NCI-H526 (cell line): ENCODE data around the gene SLC6A12.

Source experiments
- DNase-seq, 2 experiments: peaks; one replicate each; lab custom pipeline; 2025; lab: John Stamatoyannopoulos, UW

Gene SLC6A12

DNA sequence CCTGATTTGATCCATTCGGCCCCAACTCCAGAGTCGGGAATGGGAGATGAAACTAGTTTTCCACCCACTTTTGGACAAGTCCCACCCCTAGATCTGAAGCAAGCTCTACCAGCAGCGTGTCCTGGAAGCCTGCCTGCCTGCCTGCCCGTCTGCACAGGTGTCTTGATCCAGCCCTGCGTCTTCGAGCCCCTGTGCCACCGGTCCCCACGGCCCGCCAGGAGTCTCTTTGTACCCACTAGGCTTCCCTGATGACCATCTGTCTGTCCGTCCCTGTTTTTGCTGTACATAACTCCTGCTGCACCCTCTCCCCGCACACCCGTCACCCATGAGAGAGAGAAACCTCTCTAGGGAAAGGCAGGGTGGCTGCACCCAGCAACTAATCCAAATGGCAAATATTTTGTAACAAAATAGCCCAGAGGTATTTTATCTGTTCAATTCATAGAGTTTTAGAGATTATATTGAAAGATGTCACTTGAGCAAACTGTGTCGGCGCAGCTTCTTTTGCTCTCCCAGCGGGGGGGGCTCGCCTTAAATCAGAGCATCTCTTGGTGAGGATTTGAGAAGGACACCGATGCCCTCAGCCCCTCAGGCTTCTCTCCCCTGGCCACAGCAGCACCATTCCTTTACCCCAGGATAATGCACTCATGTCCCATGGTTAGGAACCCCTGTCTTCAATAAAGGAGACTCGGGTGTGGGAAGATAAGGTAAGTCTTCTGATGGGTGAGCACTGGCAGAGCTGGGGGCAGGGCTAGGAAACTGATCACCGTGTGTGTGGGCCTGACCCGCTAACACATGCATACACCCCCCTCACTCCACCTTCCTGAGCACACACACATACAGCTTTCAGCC lies 35.8 kb downstream of the SLC6A12 start:
- DNase-seq: no peak

DNA sequence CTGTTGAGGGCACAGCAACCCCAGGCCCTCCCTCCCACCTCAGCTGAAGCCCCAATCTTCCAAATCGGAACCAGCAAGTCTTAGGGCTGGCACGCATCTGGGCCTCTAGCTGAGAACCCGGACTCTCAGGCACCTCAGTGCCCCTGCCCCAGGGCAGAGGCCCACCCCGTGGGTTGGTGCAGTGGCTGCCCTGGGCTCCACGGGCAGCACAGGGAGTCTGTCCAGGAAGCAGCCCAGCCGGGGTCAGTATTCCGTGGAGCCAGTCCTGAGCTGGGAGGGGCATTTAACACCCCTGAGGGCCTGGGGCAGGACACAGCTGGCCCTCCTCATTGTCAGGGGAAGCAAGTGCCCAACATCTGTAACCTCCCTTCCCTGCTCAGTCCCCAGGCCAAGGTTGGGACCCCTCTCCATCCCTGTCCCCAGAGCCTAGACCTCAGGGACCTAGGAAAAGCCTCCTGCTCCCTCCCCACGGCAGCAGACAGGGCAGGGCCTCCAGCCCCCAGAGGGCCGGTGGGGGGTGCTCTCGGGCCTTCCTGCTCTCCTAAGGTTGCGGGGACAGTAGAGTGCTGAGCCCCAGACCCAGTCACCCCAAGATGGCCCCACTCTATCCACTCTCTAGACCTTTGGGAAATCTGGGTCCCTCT lies 36.5 kb downstream of the SLC6A12 start:
- DNase-seq: no peak

DNA sequence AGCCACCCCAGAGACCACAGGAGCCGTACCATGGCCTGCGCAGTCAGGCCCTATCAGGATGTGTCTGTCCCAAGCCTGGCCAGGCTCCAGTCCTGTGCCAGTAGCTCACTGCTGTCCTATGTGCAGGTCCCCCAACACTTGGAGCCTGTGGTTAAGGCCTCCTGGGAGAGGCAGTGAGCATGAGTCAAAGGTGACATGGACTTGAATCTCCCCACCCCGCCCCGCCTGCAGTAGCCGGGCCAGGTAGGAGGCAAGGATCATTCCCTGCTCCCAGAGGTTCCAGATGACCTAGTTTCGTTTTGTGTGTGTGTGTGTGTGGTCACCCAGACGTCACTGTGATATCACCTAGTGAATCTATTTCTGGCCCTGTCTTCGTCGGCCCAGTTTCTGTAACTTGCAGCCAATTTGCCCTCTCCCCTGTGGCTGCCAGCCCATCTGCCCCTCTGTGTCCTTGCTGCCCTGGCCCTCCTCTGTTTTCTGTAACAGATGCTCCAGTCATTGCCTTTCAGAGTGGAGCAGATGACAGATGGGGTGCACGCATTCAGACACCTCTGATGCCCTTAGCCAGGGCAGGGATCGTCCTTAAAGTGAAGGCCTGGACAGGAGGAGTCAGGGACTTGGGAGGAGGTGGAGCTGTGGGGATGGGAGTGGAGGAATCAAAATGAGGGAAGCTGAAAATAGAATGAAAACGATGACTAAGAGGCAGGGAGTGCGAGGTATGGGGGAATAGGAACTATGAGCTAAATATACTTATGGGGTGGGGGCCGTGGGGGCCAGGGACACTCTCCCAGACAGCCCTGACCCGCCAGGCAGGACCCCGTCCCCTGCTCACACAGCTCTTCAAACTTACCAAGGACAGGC lies 37.4 kb downstream of the SLC6A12 start:
- no peak for DNase-seq

DNA sequence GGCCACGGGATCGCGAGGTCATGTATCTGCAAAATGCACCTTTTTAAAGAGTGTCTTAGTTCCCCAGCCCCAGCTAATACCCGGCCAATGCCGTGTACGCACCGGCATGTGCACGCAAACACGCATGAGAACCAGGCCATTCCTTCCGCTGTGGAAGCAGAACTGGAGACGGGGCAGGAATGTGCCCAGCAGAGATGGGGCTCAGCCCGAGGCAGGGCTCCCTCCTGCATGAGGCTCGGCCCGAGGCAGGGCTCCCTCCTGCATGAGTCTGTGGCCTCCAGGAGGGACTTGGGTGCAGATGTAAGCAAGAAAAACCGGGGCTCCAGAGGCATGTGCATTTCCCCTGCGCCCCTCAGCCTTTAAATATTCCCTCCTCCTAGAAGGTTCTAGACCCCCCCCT lies 38.2 kb downstream of the SLC6A12 start:
- DNase-seq: no peak

DNA sequence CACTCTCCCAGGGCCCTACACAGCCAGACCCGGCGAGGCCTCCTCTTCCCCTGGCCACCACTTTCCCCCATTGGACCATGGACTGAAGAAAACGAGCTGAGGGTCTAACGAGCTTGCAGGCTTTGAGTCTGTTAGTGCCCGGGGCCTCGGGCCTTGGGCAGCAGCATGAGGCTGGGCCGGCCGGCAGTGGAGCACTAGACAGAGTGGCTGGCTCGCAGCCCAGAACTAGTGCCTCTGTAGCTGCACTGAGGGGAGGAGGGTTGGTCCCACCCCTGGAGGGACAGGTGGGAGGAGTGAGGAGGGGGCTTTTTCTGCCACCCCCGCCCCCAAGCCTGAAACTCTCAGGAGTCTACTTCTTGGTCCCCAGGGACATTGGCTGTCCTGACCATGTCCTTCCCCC lies 38.7 kb downstream of the SLC6A12 start:
- DNase-seq: no peak

DNA sequence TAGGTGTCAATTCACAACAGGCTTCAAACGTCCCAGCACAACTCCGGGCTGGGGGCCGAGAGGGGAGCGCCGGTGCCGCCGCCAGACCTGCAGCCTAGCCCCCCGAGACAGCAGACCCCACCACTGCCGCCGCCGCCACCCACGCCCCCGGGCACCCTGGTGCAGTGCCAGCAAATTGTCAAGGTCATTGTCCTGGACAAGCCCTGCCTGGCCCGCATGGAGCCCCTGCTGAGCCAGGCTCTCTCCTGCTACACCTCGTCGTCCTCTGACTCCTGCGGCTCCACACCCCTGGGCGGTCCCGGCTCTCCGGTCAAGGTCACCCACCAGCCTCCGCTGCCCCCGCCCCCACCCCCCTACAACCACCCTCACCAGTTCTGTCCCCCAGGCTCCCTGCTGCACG lies 39.4 kb downstream of the SLC6A12 start:
- DNase-seq: no peak

DNA sequence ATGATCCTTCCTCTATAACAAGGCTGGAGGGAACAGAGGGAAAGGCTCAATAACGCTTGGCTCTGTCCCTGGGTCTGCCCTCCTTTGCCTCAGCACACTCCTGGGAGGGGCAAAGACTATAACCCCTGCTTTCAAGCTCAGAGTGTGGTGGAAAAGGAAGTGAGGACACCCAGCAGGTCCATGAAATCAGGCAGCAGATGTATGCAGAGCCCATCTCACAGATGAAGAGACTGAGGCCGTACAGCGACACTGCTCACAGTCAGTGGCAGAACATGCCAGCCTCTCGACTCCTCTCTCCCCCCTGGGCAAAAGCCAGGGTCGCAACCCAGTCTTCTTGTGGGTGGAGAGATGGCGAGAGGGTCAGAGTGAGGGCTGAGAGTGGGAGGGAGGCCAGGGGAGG lies 39.8 kb downstream of the SLC6A12 start:
- no peak for DNase-seq

DNA sequence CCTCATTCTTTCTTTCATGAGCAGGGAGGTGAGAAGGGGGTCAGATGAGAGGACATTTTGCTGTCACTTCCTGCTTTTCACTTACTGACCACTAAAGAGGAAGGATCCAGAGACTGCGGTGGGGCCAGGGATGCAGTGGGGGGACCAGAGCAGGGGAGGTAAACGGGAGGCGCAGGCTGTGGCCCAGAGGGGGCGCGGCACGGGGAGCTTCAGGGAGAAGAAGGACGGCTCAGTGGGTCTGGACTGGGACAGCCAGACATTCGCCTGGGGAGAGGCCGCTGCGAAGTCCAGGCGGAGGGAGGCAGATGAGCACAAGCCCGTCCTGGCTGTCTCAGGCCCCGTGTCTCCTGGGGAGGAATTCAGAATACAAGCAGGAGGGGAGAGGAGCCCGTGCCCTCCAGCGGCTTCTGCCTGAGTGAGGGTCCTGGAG lies 41.2 kb downstream of the SLC6A12 start:
- DNase-seq: no peak

DNA sequence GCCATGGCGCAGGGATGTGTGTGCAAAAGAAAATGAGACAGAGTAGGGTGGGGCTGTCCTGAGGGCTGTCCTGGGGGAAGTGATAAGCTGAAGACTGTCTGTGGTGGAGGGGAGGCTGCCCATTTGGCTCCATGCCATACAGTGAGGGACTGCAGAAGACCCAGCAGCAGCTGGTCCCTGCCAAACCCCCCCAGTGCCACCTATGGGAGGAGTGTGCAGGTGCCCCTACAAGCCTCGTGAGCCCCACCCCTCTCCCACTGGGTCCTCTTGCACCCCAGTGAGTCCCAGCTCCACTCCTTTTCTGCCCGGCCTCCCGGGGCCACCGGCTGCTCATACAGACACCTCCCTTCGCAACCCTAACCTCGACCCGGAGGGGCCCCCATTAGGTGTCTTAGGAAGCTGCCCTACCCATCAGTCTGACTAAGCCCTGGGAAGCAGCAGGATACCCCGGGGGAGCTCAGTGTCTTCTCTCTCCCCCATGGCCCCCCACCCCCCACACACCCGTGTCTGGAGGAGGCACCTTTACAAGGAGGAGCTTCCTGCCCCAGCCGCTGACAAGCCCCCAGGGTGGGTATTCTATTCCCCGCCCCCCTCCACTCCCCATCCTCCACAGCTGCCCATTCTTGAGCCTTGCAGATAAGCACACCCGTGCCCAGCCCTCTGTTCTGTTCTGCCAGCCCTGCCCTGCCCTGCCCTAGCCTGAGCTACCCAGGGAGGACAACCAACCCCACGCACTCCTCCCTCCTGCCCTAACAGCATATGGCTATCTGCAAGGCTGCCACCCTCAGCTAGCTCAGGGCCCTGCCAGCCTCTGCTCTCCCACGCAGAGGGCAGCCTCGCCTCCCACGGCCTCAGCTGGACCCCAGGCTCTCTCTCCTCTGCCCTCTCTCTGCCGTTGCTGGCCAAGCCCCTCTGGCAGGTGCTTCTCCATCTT lies 41.9 kb downstream of the SLC6A12 start:
- DNase-seq: no peak

DNA sequence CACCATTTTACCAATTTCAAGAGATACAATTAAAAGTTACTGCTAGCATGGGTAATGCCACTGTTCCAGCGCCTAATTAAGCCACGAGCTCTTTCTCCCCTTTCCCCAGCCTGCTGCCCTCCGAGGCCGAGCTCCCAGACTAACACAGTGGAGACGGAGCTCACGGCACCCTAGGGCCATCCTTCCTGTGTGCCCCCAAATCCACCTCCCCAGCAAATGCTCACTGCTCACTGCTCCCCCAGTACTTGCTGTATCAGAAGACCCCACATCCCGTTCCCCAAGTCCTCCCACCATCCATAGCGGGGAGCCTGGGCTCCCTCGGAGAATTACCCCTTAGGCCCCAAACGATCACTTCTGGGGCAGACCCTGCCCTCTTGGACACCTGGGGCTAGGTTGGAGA lies 42.7 kb downstream of the SLC6A12 start:
- DNase-seq: no peak

DNA sequence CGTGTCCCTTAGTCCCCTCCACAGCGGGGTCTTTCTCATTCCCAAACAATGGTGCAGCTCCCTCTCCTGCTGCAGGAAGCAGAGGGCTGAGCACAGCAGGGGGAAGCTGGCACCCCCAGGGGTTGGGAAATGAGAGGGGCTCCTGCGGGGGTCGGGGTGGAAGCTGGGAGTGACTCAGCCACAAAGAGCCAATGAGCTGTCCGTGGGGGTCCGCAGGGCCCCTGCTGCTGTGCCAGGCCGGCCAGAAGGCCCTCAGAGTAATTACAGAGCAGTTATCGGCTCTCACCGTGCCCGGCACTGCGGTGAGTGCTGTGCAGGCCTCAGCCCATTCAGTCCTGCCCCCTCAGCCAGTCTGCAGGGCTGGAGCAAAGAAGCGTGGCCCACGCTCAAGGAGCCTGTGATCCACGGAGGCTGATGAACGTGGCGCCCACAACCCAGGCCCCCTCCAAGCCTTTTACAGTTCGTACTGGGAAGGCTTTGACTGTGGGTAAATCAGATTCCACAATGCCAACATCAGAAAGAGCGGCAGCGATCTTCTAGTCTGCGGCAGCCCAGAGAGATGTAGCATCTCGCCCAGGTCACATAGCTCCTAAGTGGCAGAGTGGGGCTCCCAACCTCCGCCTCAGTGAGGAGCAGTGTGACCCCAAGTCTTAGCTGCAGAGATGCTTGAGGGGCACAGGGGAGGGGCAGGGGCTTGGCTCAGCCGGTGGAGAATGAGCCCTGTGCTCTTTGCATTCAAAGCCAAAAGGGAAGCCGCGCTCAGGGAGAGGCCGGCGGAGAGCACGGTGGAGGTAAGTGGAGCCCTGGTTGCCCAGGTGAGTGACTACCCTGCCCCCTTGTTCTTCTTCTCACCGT lies 43.4 kb downstream of the SLC6A12 start:
- no peak for DNase-seq

DNA sequence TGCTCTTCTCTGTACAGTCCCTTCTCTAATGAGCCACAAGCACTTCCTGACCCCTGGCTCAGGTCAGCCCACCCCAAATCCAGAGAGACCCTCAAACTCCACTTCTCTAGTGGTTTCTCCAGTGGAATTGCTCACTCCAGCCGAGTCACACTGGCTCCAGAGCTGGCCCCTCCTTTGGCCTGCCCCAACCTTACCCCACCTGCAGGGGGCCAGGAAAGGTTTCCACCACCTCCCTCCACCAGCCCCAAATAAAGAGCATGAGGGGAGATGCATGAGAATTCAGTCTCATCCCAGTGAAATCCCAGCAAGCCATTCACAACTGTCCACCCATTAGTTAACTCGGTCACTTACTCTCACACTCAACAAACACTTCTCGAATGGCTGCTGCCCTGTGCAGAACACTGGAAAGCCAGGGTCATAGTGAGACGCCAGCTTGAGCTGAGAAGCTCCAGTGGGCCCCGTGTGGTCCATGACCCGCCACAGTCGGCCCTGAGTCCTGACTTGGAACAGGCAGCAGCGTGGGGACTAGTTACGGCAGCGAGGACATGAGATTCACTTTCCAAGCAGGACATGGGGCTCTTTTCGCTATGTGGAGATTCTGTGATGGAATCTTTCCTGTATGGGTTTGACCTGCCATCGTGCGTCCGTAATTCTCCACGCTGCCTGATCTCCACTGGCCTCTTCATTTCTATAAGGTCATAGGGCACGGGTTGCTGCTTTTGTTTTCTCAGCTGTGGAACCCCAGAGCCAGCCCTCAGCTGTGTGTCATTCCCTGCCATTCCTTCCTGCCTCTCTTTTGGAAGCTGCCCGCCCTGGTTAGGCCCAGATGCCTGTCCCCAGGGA lies 44.2 kb downstream of the SLC6A12 start:
- DNase-seq: no peak

DNA sequence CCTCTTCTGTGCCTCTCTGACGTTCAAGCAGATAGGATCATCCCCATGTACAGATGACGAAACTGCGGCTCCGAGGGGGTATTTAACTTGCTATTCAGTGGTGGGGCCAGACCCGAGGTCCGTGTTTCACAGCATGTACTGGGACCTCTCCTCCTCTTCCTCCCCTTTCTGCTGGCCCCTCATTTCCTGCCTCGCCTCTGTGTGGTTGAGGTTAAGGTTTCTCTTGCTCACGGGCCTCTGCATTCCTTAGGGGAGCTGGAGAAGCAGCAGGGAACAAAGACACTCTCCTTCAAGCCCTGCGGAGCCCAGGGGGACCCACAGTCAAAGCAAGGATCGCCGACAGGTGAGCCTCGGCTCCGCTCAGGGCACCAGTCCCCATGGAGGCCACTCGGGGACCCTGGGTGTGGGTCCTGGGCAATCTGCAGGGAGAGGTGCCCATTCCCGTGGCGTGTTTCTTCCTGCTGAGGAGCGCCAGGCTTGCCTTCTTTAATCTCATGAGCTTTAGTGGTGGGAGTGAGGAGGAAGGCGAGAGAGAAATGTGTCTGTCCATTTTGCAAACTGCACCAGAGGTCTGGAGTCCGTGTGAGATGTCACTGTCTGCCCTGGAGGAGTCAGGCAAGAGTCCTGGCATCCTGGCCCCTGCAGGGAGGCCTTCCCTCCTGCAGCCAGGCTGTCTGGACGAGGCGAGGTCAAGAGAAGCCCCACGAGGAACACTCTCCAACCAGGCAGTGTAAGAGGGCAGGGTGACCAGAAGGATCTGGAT lies 45.0 kb downstream of the SLC6A12 start:
- no peak for DNase-seq

DNA sequence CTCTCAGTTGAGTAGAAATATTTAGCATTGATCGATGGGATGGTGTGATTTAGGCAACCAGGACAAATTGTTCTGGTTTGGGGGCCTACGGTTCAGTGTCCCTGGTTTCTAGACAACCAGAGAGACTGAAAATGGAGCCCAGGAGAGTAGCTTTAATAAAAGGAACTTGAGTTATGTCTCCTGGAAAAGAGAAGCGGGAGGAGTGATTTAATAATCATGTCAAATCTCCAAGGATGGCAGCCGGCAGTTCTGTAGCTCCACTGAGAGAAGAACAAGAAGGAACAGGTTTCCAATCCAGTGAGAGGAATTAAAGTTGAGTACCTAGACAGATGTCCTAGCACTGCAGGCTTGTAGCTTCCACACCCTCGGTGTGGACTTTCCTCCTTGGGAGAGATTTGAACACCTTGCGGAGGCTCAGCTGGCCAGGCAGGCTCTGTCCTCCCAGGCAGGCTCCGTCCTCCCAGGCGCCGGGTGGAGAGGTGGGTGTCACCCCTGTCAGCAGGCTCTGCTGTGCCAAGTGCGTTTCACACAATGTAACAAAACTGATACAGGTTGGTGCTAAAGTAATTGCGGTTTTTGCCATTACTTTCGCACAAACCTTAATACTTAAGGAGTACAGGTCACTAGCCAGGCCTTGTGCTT lies 45.9 kb downstream of the SLC6A12 start:
- DNase-seq: no peak

DNA sequence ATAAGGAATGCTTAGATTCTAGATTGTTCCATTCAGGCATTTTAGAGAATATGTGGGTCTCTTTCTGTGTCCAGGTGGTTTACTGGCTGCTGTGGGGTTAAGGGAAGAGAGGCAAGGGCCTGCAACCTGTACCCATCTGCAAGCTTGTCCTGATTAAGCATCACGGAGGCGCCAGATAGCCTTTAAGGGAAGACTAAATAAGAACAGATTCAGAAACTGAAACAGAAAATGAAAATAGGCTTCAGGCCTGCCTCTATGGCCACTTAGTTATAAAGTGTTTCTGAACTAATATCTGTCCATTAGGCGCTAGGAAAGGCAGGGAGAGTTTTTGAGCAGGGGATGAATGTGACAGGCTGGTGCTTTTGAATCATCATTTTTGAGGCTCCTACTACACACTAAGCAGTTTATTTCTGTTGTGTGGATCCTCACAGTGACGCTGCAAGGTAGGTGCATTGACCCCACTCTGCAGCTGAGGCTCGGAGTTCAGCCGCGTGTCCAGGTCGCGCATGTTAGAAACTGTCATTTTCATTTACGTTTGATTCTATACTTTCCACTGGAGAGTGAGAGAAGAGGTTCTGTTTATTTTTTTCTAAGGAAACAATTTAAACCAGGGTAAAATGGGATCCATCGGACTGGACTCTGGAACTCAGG lies 47.4 kb downstream of the SLC6A12 start:
- no peak for DNase-seq

DNA sequence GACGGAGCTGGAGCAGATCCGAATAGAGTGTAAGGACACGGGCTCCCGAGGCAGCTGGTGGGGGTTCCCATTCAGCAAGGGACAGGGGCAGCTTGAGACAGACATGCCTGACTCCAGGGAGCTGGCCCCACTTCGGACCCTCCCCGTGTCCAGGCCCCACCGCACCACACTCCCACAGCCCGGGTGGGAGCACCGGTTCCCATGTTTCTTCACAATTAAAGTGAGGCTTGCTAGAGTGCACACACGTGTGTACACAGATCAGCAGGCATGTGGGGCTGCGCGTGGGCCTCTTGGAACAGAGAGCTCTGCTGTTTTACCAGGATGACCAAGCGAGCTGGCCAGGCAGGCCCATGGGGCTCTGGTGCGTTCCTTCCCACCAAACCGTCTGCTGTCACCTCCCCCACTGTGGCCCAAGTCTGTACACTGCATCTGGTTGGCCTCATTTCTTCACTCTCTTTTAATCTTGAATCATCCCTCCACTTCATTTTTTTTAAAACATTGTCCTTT lies 48.0 kb downstream of the SLC6A12 start:
- DNase-seq: no peak

DNA sequence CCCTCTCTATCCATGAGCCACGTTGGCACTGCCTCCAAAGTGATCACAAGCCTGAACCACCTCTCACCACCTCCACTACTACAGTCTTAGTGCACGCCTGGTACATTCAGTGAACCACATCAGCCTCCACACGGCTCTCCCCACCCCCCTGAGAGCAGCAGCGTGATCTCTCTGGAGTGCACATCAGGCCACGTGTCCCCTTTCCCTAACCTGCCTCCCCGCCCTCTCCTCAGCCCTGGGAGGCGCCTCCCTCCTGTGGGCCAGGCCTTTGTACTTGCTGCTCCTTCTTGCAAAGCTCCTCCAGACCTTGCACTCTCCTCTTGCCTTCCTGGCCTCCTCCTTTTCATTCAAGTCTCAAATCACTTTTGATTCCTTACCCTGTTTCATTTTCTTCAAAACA lies 49.8 kb downstream of the SLC6A12 start:
- peak; percentile 41 to 73 for DNase-seq
